ENCODE measurements around the gene UBAC2.

DNA sequence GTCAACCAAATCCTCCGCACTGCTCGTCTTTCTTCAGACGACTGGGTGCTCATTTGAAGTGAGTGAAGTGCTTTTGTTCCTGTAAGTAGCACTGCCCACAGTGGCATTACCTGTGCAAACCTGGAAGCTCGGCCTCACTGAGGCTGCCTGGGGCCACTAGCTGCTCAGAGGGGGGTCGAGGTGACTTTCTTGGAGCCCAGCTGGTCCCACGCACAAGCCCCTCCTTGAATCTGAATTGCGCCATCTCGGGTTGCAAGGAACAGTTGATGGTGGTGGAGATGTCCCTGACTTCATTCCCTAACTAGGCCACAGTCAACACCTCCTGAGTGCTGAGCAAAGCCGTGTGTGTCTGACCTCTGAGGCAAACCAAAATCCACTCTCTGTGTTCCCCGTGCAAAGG lies 185.8 kb downstream of the UBAC2 start:
- TF ChIP-seq CTCF (IDR thresholded peaks at IDR 0.05) (no peak), POLR2A (IDR thresholded peaks at IDR 0.05) (no peak)

Measured in uterus (tissue), 2 donors.